Measurements from ENCODE around the gene REM2. TPM values are rescaled to one million over a fixed set of nuclear protein-coding genes. Genes with fewer than 3 reads are reported as not detected.

The REM2 gene
- total and polyA plus RNA-seq, 2 of the 4 experiments (the other 2 are of a cell fraction): under 0.01 to 0.07 TPM

DNA sequence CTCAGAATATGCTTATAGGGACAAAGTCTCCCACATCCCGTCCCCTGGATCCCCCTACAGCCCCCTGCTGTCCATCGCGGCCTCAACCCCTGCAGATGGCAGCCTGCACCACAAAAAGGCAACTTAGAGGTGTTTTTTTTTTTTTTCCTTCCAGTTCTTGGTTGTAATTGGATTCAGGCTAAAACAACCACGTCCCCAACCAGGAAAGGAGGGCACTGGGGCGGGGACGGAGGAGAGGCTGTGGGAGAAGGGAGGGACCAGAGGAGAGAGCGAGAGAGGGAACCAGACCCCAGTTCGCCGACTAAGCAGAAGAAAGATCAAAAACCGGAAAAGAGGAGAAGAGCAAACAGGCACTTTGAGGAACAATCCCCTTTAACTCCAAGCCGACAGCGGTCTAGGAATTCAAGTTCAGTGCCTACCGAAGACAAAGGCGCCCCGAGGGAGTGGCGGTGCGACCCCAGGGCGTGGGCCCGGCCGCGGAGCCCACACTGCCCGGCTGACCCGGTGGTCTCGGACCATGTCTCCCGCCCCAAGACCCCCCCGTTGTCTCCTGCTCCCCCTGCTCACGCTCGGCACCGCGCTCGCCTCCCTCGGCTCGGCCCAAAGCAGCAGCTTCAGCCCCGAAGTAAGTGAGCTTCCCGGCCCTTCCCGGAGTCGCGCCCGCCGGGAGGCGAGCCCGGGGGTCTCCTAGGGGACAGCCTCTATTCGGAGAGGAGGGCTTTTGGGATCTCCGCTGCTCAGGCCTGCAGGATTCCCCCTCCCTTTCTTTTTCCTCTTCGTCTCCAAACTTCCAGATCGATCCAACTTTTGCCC is 46.5 kb upstream of the REM2 start, which contains the start of gene MMP14:
Gene MMP14, plus strand, starts transcription at position 285 of the 813 bp plus-strand sequence. Its CDS starts 233 bp downstream, at position 518.
- intact Hi-C loops (cut with micrococcal nuclease) (loop anchor here (1.0 to 5.0 kb wide), 7 partner anchors 17 to 279 kb away; partner anchors contain the start of genes AJUBA and RBM23), in situ Hi-C loops (cut with MboI; ENCODE audit: low sequenced_read_pairs) (no loop called here), dilution Hi-C loops (cut with HindIII; ENCODE audit: low sequenced_read_pairs, unreplicated experiment) (no loop called here)
- Histone ChIP-seq H2AK5ac (ENCODE audit: low read depth, low read length) (peak within 1 kb of the TSS; percentile 79), H3K9ac (ENCODE audit: low read depth, low read length) (peak within 1 kb of the TSS; percentile 94), H2BK120ac (ENCODE audit: low read depth, low read length) (peak within 1 kb of the TSS; percentile 55), H3K14ac (replicated peaks; ENCODE audit: low read depth, low read length) (peak within 1 kb of the TSS; percentile 68), H4K8ac (ENCODE audit: low read depth in 2 of 2, low read length in 2 of 2) (peak within 1 kb of the TSS; percentile 89 to 95), H3K9me1 (ENCODE audit: insufficient read depth, low read length) (peaks cover 12% of the 10 kb centered on the region), H2BK20ac (ENCODE audit: low read depth, low read length) (peak within 1 kb of the TSS; percentile 44; the same call in 1 of the 2 replicates), H4K20me1 (ENCODE audit: insufficient read depth, low read length) (peaks cover 27% of the 10 kb centered on the region), H3K56ac (ENCODE audit: extremely low read depth, insufficient read depth, low read length) (peak within 1 kb of the TSS; percentile 94), H3K36me3 (ENCODE audit: control insufficient read depth, insufficient read depth, low read length) (peaks cover 28% of the 10 kb centered on the region), H2BK5ac (ENCODE audit: low read depth, low read length, poor library complexity, severe bottlenecking) (peak within 1 kb of the TSS; percentile 77), H2AFZ (replicated peaks; ENCODE audit: low read length, poor library complexity) (peak within 1 kb of the TSS; percentile 71), H2AK9ac (replicated peaks; ENCODE audit: low read depth, low read length, poor library complexity) (peak within 1 kb of the TSS; percentile 96), H3K4me2 (ENCODE audit: low read depth, low read length) (peak within 1 kb of the TSS; percentile 81), H3K9me3 (ENCODE audit: control insufficient read depth, insufficient read depth, low read length) (no peaks in the 10 kb centered on the region), H3K27me3 (ENCODE audit: control insufficient read depth, insufficient read depth, low read length) (no peaks in the 10 kb centered on the region), H3K23ac (ENCODE audit: low read depth, low read length) (peak within 1 kb of the TSS; percentile 90), H4K5ac (ENCODE audit: low read depth, low read length) (peak within 1 kb of the TSS; percentile 81), H2BK15ac (ENCODE audit: low read depth, low read length) (peak within 1 kb of the TSS; percentile 45; the same call in 1 of the 3 replicates), H3K4ac (ENCODE audit: low read depth, low read length) (peak within 1 kb of the TSS; percentile 93), H3K4me1 (ENCODE audit: control insufficient read depth, insufficient read depth, low read length) (peaks cover 13% of the 10 kb centered on the region), H3K4me3 (ENCODE audit: insufficient read depth, low read depth, low read length) (peak within 1 kb of the TSS; percentile 64), H3K27ac (ENCODE audit: insufficient read depth, low read length) (peak within 1 kb of the TSS; percentile 96), H4K91ac (ENCODE audit: insufficient read depth, low read depth, low read length) (peak within 1 kb of the TSS; percentile 93), H3K18ac (ENCODE audit: low read depth, low read length) (peak within 1 kb of the TSS; percentile 77; the same call in 1 of the 2 replicates), H3K79me1 (ENCODE audit: low read depth in 1 of 2, low read length in 2 of 2) (peaks cover 6 to 45% of the 10 kb centered on the region in 2 experiments; a peak in 3 of 4 replicates)
- TSS peak; percentile 88 for BruUV-seq (replicated peaks)
- ATAC-seq (ENCODE audit: low read depth): peak; percentile 77
- ChIA-PET POLR2A (ENCODE audit: unreplicated experiment) (interaction anchor here (3.6 kb wide), 1 partner anchor 15 kb away, joined by 25 read pairs; no protein-coding TSS in a partner anchor), CTCF (interaction anchor here (0.6 to 1.6 kb wide), 5 partner anchors 14 to 266 kb away, joined by 3 to 9 read pairs (median 3); no protein-coding TSS in a partner anchor)
- DNase-seq: peak; percentile 89
- WGBS, 2 experiments (ENCODE audit: extremely low coverage in 2 of 2, insufficient read length in 1 of 2): 0% methylated on average over 8 of the region's 46 CpGs; no CpG with 5 or more reads in 1 of the 2 experiments
- TF ChIP-seq BHLHE40 (IDR thresholded peaks at IDR 0.05; ENCODE audit: low read depth, low read length) (no peak), RFX5 (IDR thresholded peaks at IDR 0.05; ENCODE audit: low read depth, low read length) (no peak), CEBPB (IDR thresholded peaks at IDR 0.05; ENCODE audit: low read depth, low read length) (no peak), CHD1 (IDR thresholded peaks at IDR 0.05; ENCODE audit: low read depth, low read length) (peak; percentile 43; the same call in 1 of the 2 replicates), NFE2L2 (IDR thresholded peaks at IDR 0.05; ENCODE audit: low read depth, low read length) (no peak), POLR2A (IDR thresholded peaks at IDR 0.05; ENCODE audit: low read depth, low read length) (peak; percentile 88), FOS (IDR thresholded peaks at IDR 0.05; ENCODE audit: low read depth, low read length) (no peak), MXI1 (IDR thresholded peaks at IDR 0.05; ENCODE audit: borderline replicate concordance, low read depth, low read length) (no peak), SMC3 (IDR thresholded peaks at IDR 0.05; ENCODE audit: low read depth, low read length) (peak; percentile 58), MAZ (IDR thresholded peaks at IDR 0.05; ENCODE audit: borderline replicate concordance, low read depth, low read length) (peak; percentile 57; the same call in 1 of the 2 replicates)
- TF ChIP-seq, protein P1, sequence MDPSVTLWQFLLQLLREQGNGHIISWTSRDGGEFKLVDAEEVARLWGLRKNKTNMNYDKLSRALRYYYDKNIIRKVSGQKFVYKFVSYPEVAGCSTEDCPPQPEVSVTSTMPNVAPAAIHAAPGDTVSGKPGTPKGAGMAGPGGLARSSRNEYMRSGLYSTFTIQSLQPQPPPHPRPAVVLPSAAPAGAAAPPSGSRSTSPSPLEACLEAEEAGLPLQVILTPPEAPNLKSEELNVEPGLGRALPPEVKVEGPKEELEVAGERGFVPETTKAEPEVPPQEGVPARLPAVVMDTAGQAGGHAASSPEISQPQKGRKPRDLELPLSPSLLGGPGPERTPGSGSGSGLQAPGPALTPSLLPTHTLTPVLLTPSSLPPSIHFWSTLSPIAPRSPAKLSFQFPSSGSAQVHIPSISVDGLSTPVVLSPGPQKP (IDR thresholded peaks at IDR 0.05; ENCODE audit: borderline replicate concordance, low read depth, low read length): no peak
- TF ChIP-seq, protein P2, sequence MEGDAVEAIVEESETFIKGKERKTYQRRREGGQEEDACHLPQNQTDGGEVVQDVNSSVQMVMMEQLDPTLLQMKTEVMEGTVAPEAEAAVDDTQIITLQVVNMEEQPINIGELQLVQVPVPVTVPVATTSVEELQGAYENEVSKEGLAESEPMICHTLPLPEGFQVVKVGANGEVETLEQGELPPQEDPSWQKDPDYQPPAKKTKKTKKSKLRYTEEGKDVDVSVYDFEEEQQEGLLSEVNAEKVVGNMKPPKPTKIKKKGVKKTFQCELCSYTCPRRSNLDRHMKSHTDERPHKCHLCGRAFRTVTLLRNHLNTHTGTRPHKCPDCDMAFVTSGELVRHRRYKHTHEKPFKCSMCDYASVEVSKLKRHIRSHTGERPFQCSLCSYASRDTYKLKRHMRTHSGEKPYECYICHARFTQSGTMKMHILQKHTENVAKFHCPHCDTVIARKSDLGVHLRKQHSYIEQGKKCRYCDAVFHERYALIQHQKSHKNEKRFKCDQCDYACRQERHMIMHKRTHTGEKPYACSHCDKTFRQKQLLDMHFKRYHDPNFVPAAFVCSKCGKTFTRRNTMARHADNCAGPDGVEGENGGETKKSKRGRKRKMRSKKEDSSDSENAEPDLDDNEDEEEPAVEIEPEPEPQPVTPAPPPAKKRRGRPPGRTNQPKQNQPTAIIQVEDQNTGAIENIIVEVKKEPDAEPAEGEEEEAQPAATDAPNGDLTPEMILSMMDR (conservative IDR thresholded peaks at IDR 0.05; ENCODE audit: low read depth, low read length): peak; percentile 68
- TF ChIP-seq, protein P3, sequence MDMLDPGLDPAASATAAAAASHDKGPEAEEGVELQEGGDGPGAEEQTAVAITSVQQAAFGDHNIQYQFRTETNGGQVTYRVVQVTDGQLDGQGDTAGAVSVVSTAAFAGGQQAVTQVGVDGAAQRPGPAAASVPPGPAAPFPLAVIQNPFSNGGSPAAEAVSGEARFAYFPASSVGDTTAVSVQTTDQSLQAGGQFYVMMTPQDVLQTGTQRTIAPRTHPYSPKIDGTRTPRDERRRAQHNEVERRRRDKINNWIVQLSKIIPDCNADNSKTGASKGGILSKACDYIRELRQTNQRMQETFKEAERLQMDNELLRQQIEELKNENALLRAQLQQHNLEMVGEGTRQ (IDR thresholded peaks at IDR 0.05; ENCODE audit: low read depth, low read length): no peak
